Kidney (tissue), 14 donors: ENCODE measurements around the gene EDAR. TPM values are rescaled to one million over a fixed set of nuclear protein-coding genes. Genes with fewer than 3 reads are reported as not detected.

Experiments
- DNase-seq, 5 donors: peaks; one replicate each; pipeline ENCODE4 v3.0.0-alpha.2; 2013 to 2020
- FAIRE-seq: peaks from 2 replicates; lab custom pipeline; 2012; peaks lifted over from hg19 to GRCh38; lab: Jason Lieb, UNC
- H3K27ac ChIP-seq, 2 donors: one replicate each; pipeline ENCODE4 v1.7.0; 2013; ENCODE audit warnings: low read depth in 2 of 2, low read length in 2 of 2, inconsistent platforms in 1 of 2
- H3K27me3 ChIP-seq: one replicate; pipeline ENCODE4 v1.7.1; 2013; ENCODE audit warnings: low read length, inconsistent platforms; ENCODE audit not compliant: control insufficient read depth, insufficient read depth
- H3K36me3 ChIP-seq, 3 donors: one replicate each; pipeline versions ENCODE4 v1.7.0 to v1.7.1; 2013; ENCODE audit warnings: low read length in 3 of 3, control low read depth in 1 of 3, inconsistent platforms in 1 of 3; ENCODE audit not compliant: insufficient read depth in 3 of 3, control insufficient read depth in 2 of 3
- H3K4me1 ChIP-seq, 3 donors: one replicate each; pipeline versions ENCODE4 v1.7.0 to v1.7.1; 2013; ENCODE audit warnings: low read length in 3 of 3, inconsistent platforms in 1 of 3, low read depth in 1 of 3; ENCODE audit not compliant: control insufficient read depth in 2 of 3, insufficient read depth in 2 of 3
- H3K4me3 ChIP-seq, 3 donors: one replicate each; pipeline versions ENCODE4 v1.7.0 to v1.8.1; 2013; ENCODE audit warnings: low read length in 3 of 3, control low read depth in 1 of 3, inconsistent platforms in 1 of 3
- H3K9ac ChIP-seq, 3 donors: one replicate each; pipeline versions ENCODE4 v1.7.0 to v1.7.1; 2013; ENCODE audit warnings: low read length in 3 of 3, control low read depth in 1 of 3, inconsistent platforms in 1 of 3
- H3K9me3 ChIP-seq, 3 donors: one replicate each; pipeline versions ENCODE4 v1.7.0 to v1.7.1; 2013; ENCODE audit warnings: low read length in 3 of 3, control low read depth in 1 of 3, inconsistent platforms in 1 of 3; ENCODE audit not compliant: control insufficient read depth in 2 of 3, insufficient read depth in 1 of 3
- intact Hi-C: fragments of 100-400 bp; cut with DNase I; formaldehyde crosslinking; loops from one replicate; pipeline ENCODE4 v1.11.1; 2022
- polyA plus RNA-seq: library from polyadenylated mRNA; stranded (reverse); fragments of 350-450 nt; fragmentation: Illumina TruSeq; extraction: RNeasy Lipid Tissue Mini Kit (QIAGEN cat#74804); gene quantifications from one replicate; pipeline ENCODE4 v1.2.3, GENCODE V29; 2014; ENCODE audit warnings: low read depth, low replicate concordance; ENCODE audit not compliant: insufficient read depth
- total RNA-seq: library from RNA; stranded (reverse); fragmentation: NEBNext Ultra II Directional; extraction: Animal tissue kit (Norgen Biotek cat#: 25700); gene quantifications from one replicate; pipeline ENCODE4 v1.2.1, GENCODE V29; 2021
- TF ChIP-seq, protein P1 (sequence below): IDR thresholded peaks from 3 replicates; pipeline ENCODE4 v1.5.1; 2012; ENCODE audit warnings: mild to moderate bottlenecking, moderate library complexity, borderline replicate concordance; ENCODE audit not compliant: insufficient read depth; ENCODE audit errors: extremely low read depth
- donor health status: control.
- donor health status: control.
- donor health status: control.
- donor health status: control.
- donor health status: control.
- donor health status: DM: yes; HTN: yes; CAD: no.
- donor health status: Normal renal cell carcinoma (clear cell type).

The EDAR gene
- total and polyA plus RNA-seq, 2 donors from 2014 or later, result 0.17 to 3.1 TPM

DNA sequence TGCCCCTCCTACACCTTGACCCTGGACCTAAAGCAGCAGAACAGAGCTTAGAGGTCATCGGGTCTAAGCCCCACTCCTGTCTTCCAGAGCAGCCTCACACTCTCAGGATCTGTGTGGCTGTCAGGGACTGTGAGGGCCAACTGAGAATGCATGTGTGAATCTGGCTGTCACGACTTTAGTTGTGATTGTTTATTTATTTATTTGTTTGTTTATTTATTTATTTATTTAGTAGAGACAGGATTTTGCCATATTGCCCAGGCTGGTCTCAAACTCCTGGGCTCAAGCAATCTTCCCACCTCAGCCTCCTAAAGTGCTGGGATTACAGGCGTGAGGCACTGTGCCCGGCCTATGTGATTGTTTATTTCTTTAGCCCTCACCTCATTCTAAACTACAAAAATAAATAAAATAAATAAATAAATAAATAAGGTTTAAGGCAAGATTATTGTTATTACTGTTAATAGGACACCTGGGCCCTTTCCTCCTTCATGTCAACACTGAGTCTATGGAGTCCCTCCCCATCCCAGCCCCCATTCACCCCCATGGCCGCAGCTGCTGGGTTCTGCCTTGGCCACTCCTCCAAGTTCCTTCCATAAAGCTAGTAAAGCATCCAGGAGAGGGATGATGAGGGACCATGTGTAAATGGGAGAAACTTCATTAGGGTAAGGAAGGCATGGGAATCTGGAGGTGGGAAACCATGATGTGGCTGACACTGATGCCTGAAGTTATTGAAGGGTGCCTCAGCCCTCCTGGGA is 39.9 kb upstream of the EDAR start:
- TF ChIP-seq, protein P1, sequence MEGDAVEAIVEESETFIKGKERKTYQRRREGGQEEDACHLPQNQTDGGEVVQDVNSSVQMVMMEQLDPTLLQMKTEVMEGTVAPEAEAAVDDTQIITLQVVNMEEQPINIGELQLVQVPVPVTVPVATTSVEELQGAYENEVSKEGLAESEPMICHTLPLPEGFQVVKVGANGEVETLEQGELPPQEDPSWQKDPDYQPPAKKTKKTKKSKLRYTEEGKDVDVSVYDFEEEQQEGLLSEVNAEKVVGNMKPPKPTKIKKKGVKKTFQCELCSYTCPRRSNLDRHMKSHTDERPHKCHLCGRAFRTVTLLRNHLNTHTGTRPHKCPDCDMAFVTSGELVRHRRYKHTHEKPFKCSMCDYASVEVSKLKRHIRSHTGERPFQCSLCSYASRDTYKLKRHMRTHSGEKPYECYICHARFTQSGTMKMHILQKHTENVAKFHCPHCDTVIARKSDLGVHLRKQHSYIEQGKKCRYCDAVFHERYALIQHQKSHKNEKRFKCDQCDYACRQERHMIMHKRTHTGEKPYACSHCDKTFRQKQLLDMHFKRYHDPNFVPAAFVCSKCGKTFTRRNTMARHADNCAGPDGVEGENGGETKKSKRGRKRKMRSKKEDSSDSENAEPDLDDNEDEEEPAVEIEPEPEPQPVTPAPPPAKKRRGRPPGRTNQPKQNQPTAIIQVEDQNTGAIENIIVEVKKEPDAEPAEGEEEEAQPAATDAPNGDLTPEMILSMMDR, result no peak
- DNase-seq, result no peak
- Histone ChIP-seq H3K9ac (no peak overlapping the region), H3K4me1 (peaks cover 0 to 4% (median 0%) of the 10 kb centered on the region in 3 donors), H3K9me3 (no peaks in the 10 kb centered on the region), H3K27me3 (no peaks in the 10 kb centered on the region), H3K27ac (no peak overlapping the region), H3K4me3 (no peak overlapping the region), H3K36me3 (no peaks in the 10 kb centered on the region)
- no peak for FAIRE-seq
- intact Hi-C loops, result no loop called here

DNA sequence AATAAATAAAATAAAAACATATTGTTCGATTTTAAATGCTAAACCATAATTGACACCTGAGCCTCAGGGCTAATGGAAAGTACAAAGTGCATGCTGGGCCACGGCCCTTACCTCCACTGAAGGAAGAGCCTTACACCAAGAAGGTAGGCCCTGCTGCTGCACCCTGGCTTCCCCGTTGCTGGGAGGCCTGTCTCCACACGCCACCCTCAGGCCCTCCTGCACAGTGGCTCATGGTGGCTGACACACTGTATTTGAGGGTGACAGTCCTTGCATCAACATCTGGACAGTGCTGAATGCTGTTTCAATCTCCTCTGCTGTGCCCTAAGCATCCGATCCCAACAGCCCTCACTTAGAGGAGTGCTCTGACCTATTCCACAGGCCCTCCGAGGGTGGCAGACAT is 39.3 kb upstream of the EDAR start:
- DNase-seq (no peak), FAIRE-seq (no peak)
- Histone ChIP-seq H3K27ac (no peak overlapping the region), H3K4me1 (peaks cover 0 to 4% (median 0%) of the 10 kb centered on the region in 3 donors), H3K36me3 (no peaks in the 10 kb centered on the region), H3K4me3 (no peak overlapping the region), H3K9ac (no peak overlapping the region), H3K9me3 (no peaks in the 10 kb centered on the region), H3K27me3 (no peaks in the 10 kb centered on the region)
- intact Hi-C loops, result no loop called here
- TF ChIP-seq, protein P1, result no peak

DNA sequence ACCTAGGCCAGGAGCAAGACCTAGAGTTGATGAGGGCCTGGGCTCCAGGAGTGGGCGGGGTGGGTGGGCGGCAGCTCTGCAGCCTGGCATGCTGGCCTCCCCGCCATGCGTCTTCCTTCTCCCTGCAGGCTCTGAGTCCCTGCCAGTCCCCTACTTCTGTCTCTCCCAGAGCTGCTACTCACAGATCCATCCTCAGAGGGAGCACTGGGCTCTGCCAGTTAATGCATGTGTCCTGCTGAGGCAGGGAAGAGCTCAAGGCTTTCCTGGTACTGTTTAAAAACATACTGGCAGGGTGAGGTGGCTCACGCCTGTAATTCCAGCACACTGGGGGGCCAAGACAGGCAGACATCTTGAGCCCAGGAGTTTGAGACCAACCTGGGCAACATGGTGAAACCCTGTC is 38.7 kb upstream of the EDAR start:
- intact Hi-C loops, result no loop called here
- H3K36me3 ChIP-seq, result no peaks in the 10 kb centered on the region
- FAIRE-seq (no peak), DNase-seq (no peak)
- TF ChIP-seq, protein P1, result no peak
- no peaks in the 10 kb centered on the region for H3K27me3 ChIP-seq
- H3K9ac ChIP-seq, result no peak overlapping the region
- no peak overlapping the region for H3K27ac ChIP-seq
- H3K9me3 ChIP-seq, result no peaks in the 10 kb centered on the region
- H3K4me3 ChIP-seq, result no peak overlapping the region
- peaks cover 0 to 4% (median 0%) of the 10 kb centered on the region in 3 donors for H3K4me1 ChIP-seq
